Measurements from ENCODE around the gene PDGFRB. TPM values are rescaled to one million over a fixed set of nuclear protein-coding genes. Genes with fewer than 3 reads are reported as not detected.

Gene PDGFRB
- 10 to 100 TPM; 33.9 to 88.7 (median 41.7) TPM for total RNA-seq

- 5 to 18% methylated on average over 15 to 17 of the region's 17 CpGs for WGBS, 2 donors
- peak in 1 of 2 donors; percentile 35 for TF ChIP-seq POLR2A (IDR thresholded peaks at IDR 0.05)
- TF ChIP-seq, protein P1, sequence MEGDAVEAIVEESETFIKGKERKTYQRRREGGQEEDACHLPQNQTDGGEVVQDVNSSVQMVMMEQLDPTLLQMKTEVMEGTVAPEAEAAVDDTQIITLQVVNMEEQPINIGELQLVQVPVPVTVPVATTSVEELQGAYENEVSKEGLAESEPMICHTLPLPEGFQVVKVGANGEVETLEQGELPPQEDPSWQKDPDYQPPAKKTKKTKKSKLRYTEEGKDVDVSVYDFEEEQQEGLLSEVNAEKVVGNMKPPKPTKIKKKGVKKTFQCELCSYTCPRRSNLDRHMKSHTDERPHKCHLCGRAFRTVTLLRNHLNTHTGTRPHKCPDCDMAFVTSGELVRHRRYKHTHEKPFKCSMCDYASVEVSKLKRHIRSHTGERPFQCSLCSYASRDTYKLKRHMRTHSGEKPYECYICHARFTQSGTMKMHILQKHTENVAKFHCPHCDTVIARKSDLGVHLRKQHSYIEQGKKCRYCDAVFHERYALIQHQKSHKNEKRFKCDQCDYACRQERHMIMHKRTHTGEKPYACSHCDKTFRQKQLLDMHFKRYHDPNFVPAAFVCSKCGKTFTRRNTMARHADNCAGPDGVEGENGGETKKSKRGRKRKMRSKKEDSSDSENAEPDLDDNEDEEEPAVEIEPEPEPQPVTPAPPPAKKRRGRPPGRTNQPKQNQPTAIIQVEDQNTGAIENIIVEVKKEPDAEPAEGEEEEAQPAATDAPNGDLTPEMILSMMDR (IDR thresholded peaks at IDR 0.05) = no peak
- H3K4me3 ChIP-seq (ENCODE audit: low read depth, poor library complexity, severe bottlenecking) = peak within 1 kb of the TSS; percentile 40
- peak; percentile 87 to 98 for DNase-seq (ENCODE audit: low spot score in 2 of 2)
- intact Hi-C loops (cut with DNase I; ENCODE audit: low total_unique reads) = no loop called here
These were observed at the start of gene PDGFRB for GRCh38 chr5:150155258-150156026. Gene PDGFRB, minus strand, starts transcription at chr5:150155845. Its CDS starts 18,798 bp downstream, at chr5:150137047.

DNA sequence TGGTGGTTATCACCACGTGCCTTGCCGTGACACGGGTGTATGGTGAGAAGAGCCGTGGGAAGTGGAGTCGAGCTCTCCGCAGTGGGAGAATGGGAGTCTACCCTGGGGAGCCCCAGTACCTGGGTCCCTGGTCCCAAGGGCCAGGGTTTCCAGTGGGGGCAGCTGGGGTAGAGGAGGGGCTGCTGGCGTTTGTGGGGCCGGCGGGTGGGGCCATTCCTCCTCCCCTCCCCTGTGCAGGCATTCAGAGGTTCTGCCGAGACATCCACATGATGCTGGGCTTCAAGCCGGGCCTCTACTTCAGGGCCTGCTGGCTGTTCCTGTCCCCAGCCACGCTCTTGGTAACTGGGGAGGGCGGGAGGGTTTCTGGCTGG, 48.9 kb upstream of the PDGFRB start:
- 88 to 95% methylated on average over 8 to 11 of the region's 13 CpGs for WGBS, 2 donors
- intact Hi-C loops (cut with DNase I; ENCODE audit: low total_unique reads) = no loop called here
- H3K4me3 ChIP-seq (ENCODE audit: low read depth, poor library complexity, severe bottlenecking) = no peak overlapping the region
- DNase-seq (ENCODE audit: low spot score in 2 of 2) = no peak
- TF ChIP-seq POLR2A (IDR thresholded peaks at IDR 0.05) = no peak
- TF ChIP-seq, protein P1 (IDR thresholded peaks at IDR 0.05) = no peak

DNA sequence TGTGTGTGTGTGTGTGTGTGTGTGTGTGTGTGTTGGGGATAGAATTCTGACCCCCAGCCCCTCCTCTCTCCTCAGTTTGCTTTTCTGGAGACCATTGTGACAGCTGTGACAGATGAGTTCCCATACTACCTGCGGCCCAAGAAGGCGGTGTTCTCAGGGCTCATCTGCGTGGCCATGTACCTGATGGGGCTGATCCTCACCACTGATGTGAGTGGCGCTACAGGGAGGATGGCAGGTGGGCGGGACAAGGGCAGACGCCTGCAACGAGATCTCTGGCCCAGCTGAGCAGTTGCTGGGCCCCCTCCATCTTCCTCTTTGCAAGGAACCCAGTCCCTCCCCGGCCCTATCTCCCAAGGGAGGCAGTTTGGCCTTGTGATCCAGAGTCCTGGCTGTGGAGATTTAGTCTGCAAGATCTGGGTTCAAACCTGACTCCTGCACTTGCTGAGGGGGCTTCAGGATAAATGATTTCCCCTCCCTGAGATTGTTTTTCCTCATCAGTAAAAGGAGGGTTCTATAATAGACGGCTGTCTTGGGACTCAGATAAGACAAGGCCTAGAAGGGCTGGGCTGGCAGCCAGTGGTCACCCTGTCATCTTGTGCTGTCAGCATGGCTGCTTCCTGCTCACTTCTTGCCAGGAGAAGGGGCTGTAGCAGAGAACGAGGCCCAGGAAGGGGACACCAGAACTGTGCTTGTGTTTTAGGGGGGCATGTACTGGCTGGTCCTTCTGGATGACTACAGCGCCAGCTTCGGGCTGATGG, 48.4 kb upstream of the PDGFRB start:
- 87% methylated on average over 12 of the region's 12 CpGs for WGBS, 2 donors
- TF ChIP-seq, protein P1 (IDR thresholded peaks at IDR 0.05) = no peak
- TF ChIP-seq POLR2A (IDR thresholded peaks at IDR 0.05) = no peak
- H3K4me3 ChIP-seq (ENCODE audit: low read depth, poor library complexity, severe bottlenecking) = no peak overlapping the region
- intact Hi-C loops (cut with DNase I; ENCODE audit: low total_unique reads) = no loop called here
- DNase-seq (ENCODE audit: low spot score in 2 of 2) = no peak

GRCh38 chr5:150202501-150202900, 46.9 kb upstream of the PDGFRB start:
- intact Hi-C loops (cut with DNase I; ENCODE audit: low total_unique reads) = no loop called here
- WGBS, 2 donors = 91 to 98% methylated on average over 10 of the region's 10 CpGs

DNA sequence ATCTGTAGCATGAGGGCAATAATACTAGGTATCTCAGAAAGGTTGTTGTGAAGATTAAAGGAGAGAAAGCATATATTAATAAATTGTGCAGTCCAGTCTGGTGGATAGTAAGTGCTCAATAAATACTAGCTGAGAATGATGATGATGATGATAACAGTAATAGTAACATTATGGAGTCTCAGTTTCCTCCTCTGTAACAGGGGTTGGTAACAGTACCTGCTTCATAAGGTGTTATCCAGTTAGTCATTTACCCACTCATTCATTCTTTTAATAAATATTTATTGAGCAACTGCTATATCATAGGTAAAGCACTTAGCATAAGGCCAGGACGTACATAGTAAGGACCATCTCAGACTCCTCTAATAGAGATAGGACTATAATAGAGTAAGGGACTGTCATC, 41.8 kb upstream of the PDGFRB start:
- no peak for DNase-seq (ENCODE audit: low spot score in 2 of 2)
- intact Hi-C loops (cut with DNase I; ENCODE audit: low total_unique reads) = no loop called here
- WGBS, 2 donors = 84 to 91% methylated on average over 1 of the region's 1 CpG
- no peak overlapping the region for H3K4me3 ChIP-seq (ENCODE audit: low read depth, poor library complexity, severe bottlenecking)
- no peak for TF ChIP-seq POLR2A (IDR thresholded peaks at IDR 0.05)
- TF ChIP-seq, protein P1 (IDR thresholded peaks at IDR 0.05) = no peak

More at GRCh38 chr5:150202501-150202900, 46.9 kb upstream of the PDGFRB start:
- TF ChIP-seq POLR2A (IDR thresholded peaks at IDR 0.05) = no peak
- TF ChIP-seq, protein P1 (IDR thresholded peaks at IDR 0.05) = no peak
- DNase-seq (ENCODE audit: low spot score in 2 of 2) = no peak
- no peak overlapping the region for H3K4me3 ChIP-seq (ENCODE audit: low read depth, poor library complexity, severe bottlenecking)
